ENCODE results near the gene ADGRV1. TPM values are rescaled to one million over a fixed set of nuclear protein-coding genes. Genes with fewer than 3 reads are reported as not detected.
A peak's percentile ranks its signal among the peaks of the same experiment; 100 is the strongest.
"Not testable (repeated sequence)": the region's sequence is repeated elsewhere in the genome, so short reads cannot be mapped to it uniquely, and the experiment has no call there.

The ADGRV1 gene
- polyA plus RNA-seq, 1 of the 3 experiments (the other 2 are of a cell fraction): 0.23 TPM

DNA sequence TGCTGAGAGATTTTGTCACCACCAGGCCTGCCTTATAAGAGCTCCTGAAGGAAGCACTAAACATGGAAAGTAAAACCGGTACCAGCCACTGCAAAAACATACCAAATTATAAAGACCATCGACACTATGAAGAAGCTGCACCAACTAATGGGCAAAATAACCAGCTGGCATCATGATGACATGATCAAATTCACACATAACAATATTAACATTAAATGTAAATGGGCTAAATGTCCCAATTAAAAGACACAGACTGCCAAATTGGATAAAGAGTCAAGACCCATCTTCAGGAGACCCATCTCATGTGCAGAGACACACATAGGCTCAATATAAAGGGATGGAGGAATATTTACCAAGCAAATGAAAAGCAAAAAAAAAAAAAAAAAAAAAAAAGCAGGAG, 238.3 kb downstream of the ADGRV1 start:
- H3K4me1 ChIP-seq (ENCODE audit: control insufficient read depth in 1 of 2, insufficient read depth in 2 of 2, low read depth in 1 of 2, low read length in 1 of 2); H2AFZ ChIP-seq (ENCODE audit: low read depth); H3K27me3 ChIP-seq (ENCODE audit: insufficient read depth); H3F3A ChIP-seq (replicated peaks; ENCODE audit: insufficient read depth); H3K9me3 ChIP-seq; H3K36me3 ChIP-seq (replicated peaks in 1 of 2; ENCODE audit: control insufficient read depth in 1 of 2, insufficient read depth in 2 of 2, low read length in 1 of 2); H3K27ac ChIP-seq (ENCODE audit: low read depth in 2 of 2, low read length in 1 of 2); H3K4me2 ChIP-seq; H3K79me2 ChIP-seq (ENCODE audit: insufficient read depth); CTCF ChIA-PET; DNase-seq; POLR2A ChIA-PET; H3K9me2 ChIP-seq; H4K20me1 ChIP-seq (ENCODE audit: insufficient read depth); H3K4me3 ChIP-seq (ENCODE audit: low read depth in 2 of 2, low read length in 1 of 2); H3K9ac ChIP-seq: not testable (repeated sequence)
- WGBS (ENCODE audit: low lambda C conversion rate): 25% methylated on average over 2 of the region's 2 CpGs

DNA sequence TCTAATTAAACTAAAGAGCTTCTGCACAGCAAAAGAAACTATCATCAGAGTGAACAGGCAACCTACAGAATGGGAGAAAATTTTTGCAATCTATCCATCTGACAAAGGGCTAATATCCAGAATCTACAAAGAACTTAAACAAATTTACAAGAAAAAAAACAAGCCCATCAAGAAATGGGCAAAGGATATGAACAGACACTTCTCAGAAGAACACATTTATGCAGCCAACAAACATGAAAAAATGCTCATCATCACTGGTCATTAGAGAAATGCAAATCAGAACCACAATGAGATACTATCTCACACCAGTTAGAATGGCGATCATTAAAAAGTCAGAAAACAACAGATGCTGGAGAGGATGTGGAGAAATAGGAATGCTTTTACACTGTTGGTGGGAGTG, 241.5 kb downstream of the ADGRV1 start:
- H3K4me1 ChIP-seq (ENCODE audit: control insufficient read depth in 1 of 2, insufficient read depth in 2 of 2, low read depth in 1 of 2, low read length in 1 of 2); H3K27me3 ChIP-seq (ENCODE audit: insufficient read depth); H3K4me3 ChIP-seq (ENCODE audit: low read depth in 2 of 2, low read length in 1 of 2); H3K9me2 ChIP-seq; CTCF ChIA-PET; H3K9me3 ChIP-seq; H3K4me2 ChIP-seq; H3K27ac ChIP-seq (ENCODE audit: low read depth in 2 of 2, low read length in 1 of 2); H3F3A ChIP-seq (replicated peaks; ENCODE audit: insufficient read depth); H4K20me1 ChIP-seq (ENCODE audit: insufficient read depth); H3K79me2 ChIP-seq (ENCODE audit: insufficient read depth); H3K9ac ChIP-seq; H3K36me3 ChIP-seq (replicated peaks in 1 of 2; ENCODE audit: control insufficient read depth in 1 of 2, insufficient read depth in 2 of 2, low read length in 1 of 2); H2AFZ ChIP-seq (ENCODE audit: low read depth); DNase-seq; POLR2A ChIA-PET: not testable (repeated sequence)
- WGBS (ENCODE audit: low lambda C conversion rate): 100% methylated on average over 1 of the region's 1 CpG

DNA sequence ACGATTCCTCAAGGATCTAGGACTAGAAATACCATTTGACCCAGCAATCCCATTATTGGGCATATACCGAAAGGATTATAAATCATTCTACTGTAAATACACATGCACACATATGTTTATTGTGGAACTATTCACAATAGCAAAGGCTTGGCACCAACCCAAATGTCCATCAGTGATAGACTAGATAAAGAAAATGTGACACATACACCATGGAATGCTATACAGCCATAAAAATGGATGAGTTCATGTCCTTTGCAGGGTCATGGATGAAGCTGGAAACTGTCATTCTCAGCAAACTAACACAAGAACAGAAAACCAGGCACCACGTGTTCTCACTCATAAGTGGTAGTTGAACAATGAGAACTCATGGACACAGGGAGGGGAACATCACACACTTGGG, 241.9 kb downstream of the ADGRV1 start:
- H3K9ac ChIP-seq; H3K9me2 ChIP-seq; H2AFZ ChIP-seq (ENCODE audit: low read depth); POLR2A ChIA-PET; H3K4me2 ChIP-seq; H3K27me3 ChIP-seq (ENCODE audit: insufficient read depth); H3K9me3 ChIP-seq; H3K4me3 ChIP-seq (ENCODE audit: low read depth in 2 of 2, low read length in 1 of 2); CTCF ChIA-PET; H3K27ac ChIP-seq (ENCODE audit: low read depth in 2 of 2, low read length in 1 of 2); H3K79me2 ChIP-seq (ENCODE audit: insufficient read depth); H3K4me1 ChIP-seq (ENCODE audit: control insufficient read depth in 1 of 2, insufficient read depth in 2 of 2, low read depth in 1 of 2, low read length in 1 of 2); H3F3A ChIP-seq (replicated peaks; ENCODE audit: insufficient read depth); H3K36me3 ChIP-seq (replicated peaks in 1 of 2; ENCODE audit: control insufficient read depth in 1 of 2, insufficient read depth in 2 of 2, low read length in 1 of 2); H4K20me1 ChIP-seq (ENCODE audit: insufficient read depth); DNase-seq: not testable (repeated sequence)
- 53% methylated on average over 3 of the region's 3 CpGs for WGBS (ENCODE audit: low lambda C conversion rate)

DNA sequence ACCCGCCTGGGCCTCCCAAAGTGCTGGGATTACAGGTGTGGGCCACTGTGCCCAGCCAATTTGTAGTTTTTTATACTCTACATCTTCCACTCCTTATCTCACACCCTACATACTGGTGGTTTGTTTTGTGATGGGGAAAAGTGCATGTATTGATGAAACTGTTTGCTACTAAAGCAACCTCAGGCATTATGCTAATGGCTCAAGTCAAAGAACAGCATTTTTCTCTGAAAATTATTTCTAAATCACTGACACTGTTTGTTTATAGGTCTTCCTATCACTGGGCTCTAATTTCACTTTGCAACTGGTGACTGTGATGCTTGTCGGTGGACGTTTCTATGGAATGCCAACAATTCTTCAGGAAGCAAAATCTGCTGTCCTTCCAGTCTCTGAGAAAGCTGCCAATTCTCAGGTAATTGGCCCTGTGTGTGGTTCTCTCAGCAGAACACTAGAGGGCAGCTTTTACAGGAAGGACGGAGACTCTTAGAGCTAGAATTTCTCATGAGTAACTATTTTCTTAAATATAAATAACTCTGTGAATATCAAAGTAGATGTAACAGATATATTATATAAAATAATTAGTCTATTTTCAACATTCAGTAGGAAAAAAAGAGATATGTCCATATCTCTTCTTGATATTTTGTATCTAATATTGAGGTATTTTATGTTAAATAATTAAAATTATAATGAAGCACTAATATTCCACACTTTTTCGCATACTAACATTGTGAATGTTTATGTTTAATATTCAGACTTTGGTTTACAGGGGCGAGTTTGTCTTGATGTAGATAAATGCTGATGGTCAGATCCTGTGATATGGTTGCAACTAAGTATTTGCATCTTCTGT, 244.1 kb downstream of the ADGRV1 start:
- Histone ChIP-seq H3K9me3 (no peaks in the 10 kb centered on the region), H3F3A (replicated peaks; ENCODE audit: insufficient read depth) (no peaks in the 10 kb centered on the region), H3K4me3 (ENCODE audit: low read depth in 2 of 2, low read length in 1 of 2) (no peak overlapping the region), H3K4me2 (no peak overlapping the region), H3K79me2 (ENCODE audit: insufficient read depth) (no peaks in the 10 kb centered on the region), H3K9me2 (no peaks in the 10 kb centered on the region), H3K27ac (ENCODE audit: low read depth in 2 of 2, low read length in 1 of 2) (no peak overlapping the region), H4K20me1 (ENCODE audit: insufficient read depth) (no peaks in the 10 kb centered on the region), H3K27me3 (ENCODE audit: insufficient read depth) (no peaks in the 10 kb centered on the region), H2AFZ (ENCODE audit: low read depth) (no peak overlapping the region), H3K9ac (no peak overlapping the region), H3K36me3 (replicated peaks in 1 of 2; ENCODE audit: control insufficient read depth in 1 of 2, insufficient read depth in 2 of 2, low read length in 1 of 2) (no peaks in the 10 kb centered on the region), H3K4me1 (ENCODE audit: control insufficient read depth in 1 of 2, insufficient read depth in 2 of 2, low read depth in 1 of 2, low read length in 1 of 2) (no peaks in the 10 kb centered on the region; a peak in 1 of 4 replicates)
- ChIA-PET POLR2A (no interaction called here), CTCF (interaction anchor here (0.5 to 2.6 kb wide), 28 partner anchors 8 to 617 kb away, joined by 3 to 32 read pairs (median 4); no protein-coding TSS in a partner anchor)
- TF ChIP-seq FOXM1 (IDR thresholded peaks at IDR 0.05; ENCODE audit: low read depth) (no peak), TAF1 (IDR thresholded peaks at IDR 0.05; ENCODE audit: borderline replicate concordance, low read depth, low read length) (no peak), SMC3 (IDR thresholded peaks at IDR 0.05; ENCODE audit: low read depth, low read length) (peak; percentile 50; the same call in 1 of the 2 replicates), EP300 (IDR thresholded peaks at IDR 0.05; ENCODE audit: borderline replicate concordance in 1 of 2, low read depth in 1 of 2, low read length in 1 of 2) (no peak), JUND (IDR thresholded peaks at IDR 0.05) (no peak), RAD21 (IDR thresholded peaks at IDR 0.05; ENCODE audit: low read length) (peak; percentile 61), YY1 (IDR thresholded peaks at IDR 0.05; ENCODE audit: low read depth) (no peak), NFIC (IDR thresholded peaks at IDR 0.05; ENCODE audit: borderline replicate concordance) (no peak), POLR2AphosphoS5 (IDR thresholded peaks at IDR 0.05; ENCODE audit: low read depth, low read length) (no peak), GABPA (IDR thresholded peaks at IDR 0.05; ENCODE audit: low read depth) (no peak)
- TF ChIP-seq, protein P1, sequence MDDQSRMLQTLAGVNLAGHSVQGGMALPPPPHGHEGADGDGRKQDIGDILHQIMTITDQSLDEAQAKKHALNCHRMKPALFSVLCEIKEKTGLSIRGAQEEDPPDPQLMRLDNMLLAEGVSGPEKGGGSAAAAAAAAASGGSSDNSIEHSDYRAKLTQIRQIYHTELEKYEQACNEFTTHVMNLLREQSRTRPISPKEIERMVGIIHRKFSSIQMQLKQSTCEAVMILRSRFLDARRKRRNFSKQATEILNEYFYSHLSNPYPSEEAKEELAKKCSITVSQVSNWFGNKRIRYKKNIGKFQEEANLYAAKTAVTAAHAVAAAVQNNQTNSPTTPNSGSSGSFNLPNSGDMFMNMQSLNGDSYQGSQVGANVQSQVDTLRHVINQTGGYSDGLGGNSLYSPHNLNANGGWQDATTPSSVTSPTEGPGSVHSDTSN (IDR thresholded peaks at IDR 0.05): no peak
- TF ChIP-seq, protein P2, sequence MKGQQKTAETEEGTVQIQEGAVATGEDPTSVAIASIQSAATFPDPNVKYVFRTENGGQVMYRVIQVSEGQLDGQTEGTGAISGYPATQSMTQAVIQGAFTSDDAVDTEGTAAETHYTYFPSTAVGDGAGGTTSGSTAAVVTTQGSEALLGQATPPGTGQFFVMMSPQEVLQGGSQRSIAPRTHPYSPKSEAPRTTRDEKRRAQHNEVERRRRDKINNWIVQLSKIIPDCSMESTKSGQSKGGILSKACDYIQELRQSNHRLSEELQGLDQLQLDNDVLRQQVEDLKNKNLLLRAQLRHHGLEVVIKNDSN (IDR thresholded peaks at IDR 0.05; ENCODE audit: borderline replicate concordance, low read depth): no peak
- TF ChIP-seq, protein P3, sequence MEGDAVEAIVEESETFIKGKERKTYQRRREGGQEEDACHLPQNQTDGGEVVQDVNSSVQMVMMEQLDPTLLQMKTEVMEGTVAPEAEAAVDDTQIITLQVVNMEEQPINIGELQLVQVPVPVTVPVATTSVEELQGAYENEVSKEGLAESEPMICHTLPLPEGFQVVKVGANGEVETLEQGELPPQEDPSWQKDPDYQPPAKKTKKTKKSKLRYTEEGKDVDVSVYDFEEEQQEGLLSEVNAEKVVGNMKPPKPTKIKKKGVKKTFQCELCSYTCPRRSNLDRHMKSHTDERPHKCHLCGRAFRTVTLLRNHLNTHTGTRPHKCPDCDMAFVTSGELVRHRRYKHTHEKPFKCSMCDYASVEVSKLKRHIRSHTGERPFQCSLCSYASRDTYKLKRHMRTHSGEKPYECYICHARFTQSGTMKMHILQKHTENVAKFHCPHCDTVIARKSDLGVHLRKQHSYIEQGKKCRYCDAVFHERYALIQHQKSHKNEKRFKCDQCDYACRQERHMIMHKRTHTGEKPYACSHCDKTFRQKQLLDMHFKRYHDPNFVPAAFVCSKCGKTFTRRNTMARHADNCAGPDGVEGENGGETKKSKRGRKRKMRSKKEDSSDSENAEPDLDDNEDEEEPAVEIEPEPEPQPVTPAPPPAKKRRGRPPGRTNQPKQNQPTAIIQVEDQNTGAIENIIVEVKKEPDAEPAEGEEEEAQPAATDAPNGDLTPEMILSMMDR (IDR thresholded peaks at IDR 0.05): peak; percentile 70
- WGBS (ENCODE audit: low lambda C conversion rate): 29% methylated on average over 6 of the region's 6 CpGs
- peak; percentile 41 for DNase-seq

Measured in SK-N-SH (cell line).